BJ (cell line): ENCODE results near the gene PRRC2A. TPM values are rescaled to one million over a fixed set of nuclear protein-coding genes. Genes with fewer than 3 reads are reported as not detected.

Source experiments
- CTCF ChIA-PET: fragments of 350-600 bp; formaldehyde crosslinking; extraction: SDS; loops from one replicate; lab custom pipeline; 2021; ENCODE audit warnings: antibody characterized with exemption, inconsistent platforms; lab: Yijun Ruan, JAX
- POLR2A ChIA-PET: fragments of 300-600 bp; sonication (Branson Sonifier 250); formaldehyde crosslinking; extraction: SDS; loops from one replicate; lab custom pipeline; 2021; ENCODE audit warnings: antibody characterized with exemption; lab: Charles Lee
- DNase-seq: peaks from one replicate; pipeline ENCODE4 v3.0.0-alpha.2; 2011; ENCODE audit warnings: low read depth
- H3K27me3 ChIP-seq: 2 replicates; pipeline ENCODE4 v1.6.0; 2011; ENCODE audit warnings: low read length; ENCODE audit not compliant: control insufficient read depth, insufficient read depth
- H3K36me3 ChIP-seq: 2 replicates; pipeline ENCODE4 v1.5.1; 2011; ENCODE audit warnings: low read length; ENCODE audit not compliant: control insufficient read depth, insufficient read depth
- H3K4me3 ChIP-seq: 2 replicates; pipeline ENCODE4 v1.5.1; 2011; ENCODE audit warnings: low read depth, mild to moderate bottlenecking, control low read depth, low read length
- polyA plus RNA-seq: library from polyadenylated mRNA; depleted of rRNA; stranded (reverse); fragments of >200 nt; gene quantifications from 2 replicates; pipeline ENCODE4 v1.2.3, GENCODE V29; 2011
- TF ChIP-seq, protein P1 (sequence below): IDR thresholded peaks from 2 replicates; pipeline ENCODE4 v1.5.1; 2011; ENCODE audit warnings: low read depth, mild to moderate bottlenecking, control low read depth, inconsistent platforms, low read length, moderate library complexity; ENCODE audit not compliant: insufficient read depth

The PRRC2A gene
- polyA plus RNA-seq, 1 experiment, result 47.3 TPM

DNA sequence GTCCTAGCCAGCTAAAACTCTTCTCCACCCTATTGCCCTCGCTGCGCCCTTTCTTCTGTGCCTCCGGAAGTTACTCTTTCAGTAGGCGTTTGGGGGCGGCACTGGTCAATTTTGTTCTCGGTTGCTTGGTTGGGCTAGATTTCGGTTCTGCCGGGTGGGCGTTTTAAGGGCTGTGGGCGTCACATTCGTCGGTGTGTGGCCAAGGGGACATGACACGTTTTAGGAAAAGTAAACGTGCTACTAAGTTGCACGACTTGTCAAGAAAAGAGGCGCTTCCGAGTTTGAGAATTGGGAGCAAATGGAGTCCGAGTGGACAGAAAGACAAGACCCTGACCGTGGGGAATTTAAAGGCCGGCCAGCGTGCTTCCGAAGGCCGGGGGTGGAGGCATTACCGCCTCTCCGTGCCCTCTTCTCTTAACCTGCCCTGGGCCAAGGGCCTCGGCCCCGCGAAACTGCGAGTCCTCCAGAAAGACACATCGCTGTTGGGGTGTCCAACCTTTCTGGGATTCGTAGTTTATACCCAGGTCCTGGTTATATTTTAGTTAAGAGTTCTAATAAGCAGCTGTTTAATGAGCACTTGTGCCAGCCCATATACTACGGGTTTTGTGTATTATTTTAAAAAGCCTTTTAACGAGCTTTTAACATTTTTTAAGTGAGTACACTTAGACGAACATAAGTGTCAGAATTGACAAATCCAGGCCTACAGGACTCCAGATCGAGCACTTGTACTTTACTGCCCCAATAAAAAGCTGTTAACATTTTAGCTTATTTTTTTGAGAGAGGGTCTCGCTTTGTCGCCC, 32.6 kb downstream of the PRRC2A start:
- Histone ChIP-seq H3K36me3 (peaks cover 12% of the 10 kb centered on the region), H3K4me3 (peak overlapping the region; percentile 77), H3K27me3 (no peaks in the 10 kb centered on the region)
- no peak for DNase-seq
- POLR2A ChIA-PET, result interaction anchor here (0.6 to 1.2 kb wide), 3 partner anchors 10 to 31 kb away, joined by 3 read pairs; no protein-coding TSS in a partner anchor
- CTCF ChIA-PET, result interaction anchor here (0.7 to 2.3 kb wide), 6 partner anchors 8 to 174 kb away, joined by 3 to 15 read pairs (median 4); partner anchors contain the start of genes ATP6V1G2, C6orf47 and HSPA1B
- TF ChIP-seq, protein P1, sequence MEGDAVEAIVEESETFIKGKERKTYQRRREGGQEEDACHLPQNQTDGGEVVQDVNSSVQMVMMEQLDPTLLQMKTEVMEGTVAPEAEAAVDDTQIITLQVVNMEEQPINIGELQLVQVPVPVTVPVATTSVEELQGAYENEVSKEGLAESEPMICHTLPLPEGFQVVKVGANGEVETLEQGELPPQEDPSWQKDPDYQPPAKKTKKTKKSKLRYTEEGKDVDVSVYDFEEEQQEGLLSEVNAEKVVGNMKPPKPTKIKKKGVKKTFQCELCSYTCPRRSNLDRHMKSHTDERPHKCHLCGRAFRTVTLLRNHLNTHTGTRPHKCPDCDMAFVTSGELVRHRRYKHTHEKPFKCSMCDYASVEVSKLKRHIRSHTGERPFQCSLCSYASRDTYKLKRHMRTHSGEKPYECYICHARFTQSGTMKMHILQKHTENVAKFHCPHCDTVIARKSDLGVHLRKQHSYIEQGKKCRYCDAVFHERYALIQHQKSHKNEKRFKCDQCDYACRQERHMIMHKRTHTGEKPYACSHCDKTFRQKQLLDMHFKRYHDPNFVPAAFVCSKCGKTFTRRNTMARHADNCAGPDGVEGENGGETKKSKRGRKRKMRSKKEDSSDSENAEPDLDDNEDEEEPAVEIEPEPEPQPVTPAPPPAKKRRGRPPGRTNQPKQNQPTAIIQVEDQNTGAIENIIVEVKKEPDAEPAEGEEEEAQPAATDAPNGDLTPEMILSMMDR, result peak; percentile 17; the same call in 1 of the 2 replicates

DNA sequence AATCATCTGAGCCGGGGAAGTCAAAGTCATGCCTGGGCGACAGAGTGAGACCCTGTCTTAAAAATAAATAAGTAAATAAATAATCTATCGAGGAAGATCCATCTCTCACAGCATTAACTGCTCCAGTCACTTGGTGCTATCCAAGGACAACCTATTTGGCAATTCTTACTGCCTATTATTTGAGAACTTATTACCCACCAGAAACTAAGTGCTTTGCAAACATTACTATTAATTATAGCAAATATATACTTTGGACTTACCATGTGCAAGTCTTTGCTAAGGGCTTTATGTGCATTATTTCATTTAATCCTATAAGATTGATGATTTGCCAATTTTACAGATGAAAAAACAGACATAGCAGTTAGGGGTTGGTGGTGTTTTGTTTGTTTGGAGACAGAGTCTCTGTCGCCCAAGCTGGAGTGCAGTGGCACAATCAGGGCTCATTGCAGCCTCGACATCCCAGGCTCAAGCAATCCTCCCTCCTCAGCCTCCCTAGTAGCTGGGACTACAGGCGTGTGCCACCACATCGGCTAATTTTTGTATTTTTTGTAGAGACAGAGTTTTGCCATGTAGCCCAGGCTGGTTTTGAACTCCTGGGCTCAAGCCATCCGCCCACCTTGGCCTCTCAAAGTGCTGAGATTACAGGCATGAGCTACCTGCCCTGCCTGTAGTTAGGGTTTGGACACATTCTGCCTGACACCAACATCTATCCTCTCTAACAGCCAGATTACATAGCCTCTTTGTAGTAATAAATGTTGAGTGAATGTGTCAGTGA, 34.2 kb downstream of the PRRC2A start:
- DNase-seq, result no peak
- TF ChIP-seq, protein P1, result no peak
- POLR2A ChIA-PET, result no interaction called here
- Histone ChIP-seq H3K36me3 (peaks cover 4% of the 10 kb centered on the region; the same call in 1 of the 2 replicates), H3K4me3 (no peak overlapping the region), H3K27me3 (no peaks in the 10 kb centered on the region)
- CTCF ChIA-PET, result interaction anchor here (0.7 kb wide), 1 partner anchor 10 kb away, joined by 4 read pairs; the partner anchor contains the start of gene GPANK1

DNA sequence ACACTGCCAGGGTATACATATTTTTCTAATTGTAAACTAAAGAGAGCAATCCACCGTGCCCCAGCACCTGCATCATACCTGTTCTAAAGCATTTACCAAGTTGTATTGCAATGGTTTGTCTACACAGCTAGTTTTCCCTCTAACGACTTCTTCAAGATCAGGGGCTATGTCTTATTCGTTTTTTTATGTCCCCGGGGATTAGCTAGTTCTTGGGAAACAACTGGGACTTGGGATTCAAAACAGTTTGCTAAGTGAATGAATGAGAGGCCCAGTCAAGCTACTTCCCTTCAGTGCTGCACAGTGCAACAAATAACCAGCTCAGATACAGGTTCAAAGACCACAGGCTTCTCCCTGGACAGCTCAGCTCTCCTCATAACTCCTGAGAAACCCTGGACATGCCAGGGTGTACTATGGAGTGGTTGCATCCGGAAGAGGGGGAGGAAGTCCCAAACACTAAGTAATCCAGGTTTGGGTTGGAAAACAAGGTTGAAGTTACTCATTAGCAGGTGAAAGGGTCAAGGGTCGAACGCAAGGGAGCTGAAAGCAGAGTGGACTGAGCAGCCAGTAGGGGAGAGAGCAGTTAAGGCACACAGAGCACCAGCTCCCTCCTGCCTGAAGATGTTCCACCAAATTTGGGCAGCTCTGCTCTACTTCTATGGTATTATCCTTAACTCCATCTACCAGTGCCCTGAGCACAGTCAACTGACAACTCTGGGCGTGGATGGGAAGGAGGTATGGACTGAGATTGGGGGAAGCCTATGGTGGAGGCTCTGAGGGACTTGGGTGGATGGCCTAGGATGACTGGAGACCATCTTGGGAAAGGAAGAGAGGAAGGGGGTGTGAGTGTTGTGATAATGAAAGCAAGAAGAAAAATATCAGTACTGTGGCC, 35.1 kb downstream of the PRRC2A start, which contains the start of gene APOM:
Gene APOM, plus strand, starts transcription at position 546 of the 889 bp plus-strand sequence. Its CDS starts 73 bp downstream, at position 619.
- POLR2A ChIA-PET, result no interaction called here
- Histone ChIP-seq H3K27me3 (no peaks in the 10 kb centered on the region), H3K36me3 (peaks cover 4% of the 10 kb centered on the region; the same call in 1 of the 2 replicates), H3K4me3 (no peak within 1 kb of the TSS)
- DNase-seq, result no peak
- CTCF ChIA-PET, result interaction anchor here (0.7 kb wide), 1 partner anchor 9 kb away, joined by 4 read pairs; the partner anchor contains the start of gene GPANK1
- TF ChIP-seq, protein P1, result no peak

DNA sequence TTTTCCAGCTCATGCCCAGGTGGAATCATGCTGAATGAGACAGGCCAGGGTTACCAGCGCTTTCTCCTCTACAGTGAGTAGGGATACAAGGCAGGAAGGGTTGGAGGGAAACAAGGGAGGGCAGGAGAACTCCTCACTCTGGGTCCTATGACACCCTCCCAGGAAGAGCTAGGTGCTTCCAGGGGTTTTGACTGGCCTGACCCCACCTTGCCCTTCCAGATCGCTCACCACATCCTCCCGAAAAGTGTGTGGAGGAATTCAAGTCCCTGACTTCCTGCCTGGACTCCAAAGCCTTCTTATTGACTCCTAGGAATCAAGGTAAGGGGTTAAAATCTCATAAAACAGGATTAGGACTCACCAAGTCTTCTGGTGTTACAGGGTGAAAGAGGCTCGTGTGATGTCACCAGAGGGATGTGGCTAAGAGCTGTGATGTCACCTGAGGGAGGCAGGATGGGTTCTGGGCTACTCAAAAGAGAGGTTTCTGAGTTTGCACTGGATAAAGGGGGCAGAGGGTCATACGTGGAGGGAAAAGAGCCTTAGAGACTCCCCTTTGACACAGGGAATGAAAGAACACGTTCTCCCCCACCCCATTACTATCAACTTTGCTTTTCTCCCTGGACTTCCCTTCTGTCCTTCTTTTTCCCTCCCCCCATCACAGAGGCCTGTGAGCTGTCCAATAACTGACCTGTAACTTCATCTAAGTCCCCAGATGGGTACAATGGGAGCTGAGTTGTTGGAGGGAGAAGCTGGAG, 37.1 kb downstream of the PRRC2A start:
- Histone ChIP-seq H3K36me3 (peaks cover 8% of the 10 kb centered on the region), H3K27me3 (no peaks in the 10 kb centered on the region), H3K4me3 (no peak overlapping the region)
- POLR2A ChIA-PET, result no interaction called here
- no peak for DNase-seq
- CTCF ChIA-PET, result no interaction called here
- TF ChIP-seq, protein P1, result no peak
